Ishikawa (cell line): ENCODE results near the gene STPG2.

Experiments used
- CEBPB ChIP-seq: IDR thresholded peaks from 2 replicates; pipeline ENCODE4 v1.6.1; 2012
- CREB1 ChIP-seq: IDR thresholded peaks from 2 replicates; pipeline ENCODE4 v1.6.1; 2012; ENCODE audit warnings: low read depth
- EGR1 ChIP-seq: IDR thresholded peaks from 2 replicates; pipeline ENCODE4 v1.6.1; 2012
- EP300 ChIP-seq: IDR thresholded peaks from 2 replicates; pipeline ENCODE4 v1.6.1; 2012; ENCODE audit warnings: borderline replicate concordance
- FOXM1 ChIP-seq: IDR thresholded peaks from 2 replicates; pipeline ENCODE4 v1.6.1; 2012; ENCODE audit warnings: low read depth, borderline replicate concordance
- NFIC ChIP-seq: IDR thresholded peaks from 2 replicates; pipeline ENCODE4 v1.6.1; 2012
- RAD21 ChIP-seq: IDR thresholded peaks from 2 replicates; pipeline ENCODE4 v1.6.1; 2012; ENCODE audit warnings: low read depth
- TAF1 ChIP-seq: IDR thresholded peaks from 2 replicates; pipeline ENCODE4 v1.6.1; 2012; ENCODE audit warnings: low read depth, mild to moderate bottlenecking
- TCF12 ChIP-seq: IDR thresholded peaks from 2 replicates; pipeline ENCODE4 v1.6.1; 2012; ENCODE audit warnings: low read depth
- TEAD4 ChIP-seq: IDR thresholded peaks from 2 replicates; pipeline ENCODE4 v1.6.1; 2012
- YY1 ChIP-seq: IDR thresholded peaks from 2 replicates; pipeline ENCODE4 v1.6.1; 2012; ENCODE audit warnings: low read depth
- ZBTB7A ChIP-seq: IDR thresholded peaks from 2 replicates; pipeline ENCODE4 v1.6.1; 2012; ENCODE audit warnings: low read depth
- TF ChIP-seq, protein P1 (sequence below): IDR thresholded peaks from 2 replicates; pipeline ENCODE4 v1.6.1; 2012
- TF ChIP-seq, protein P2 (sequence below): IDR thresholded peaks from 2 replicates; pipeline ENCODE4 v1.6.1; 2012; ENCODE audit warnings: low read depth, mild to moderate bottlenecking
- TF ChIP-seq, protein P3 (sequence below): IDR thresholded peaks from 2 replicates; pipeline ENCODE4 v1.6.1; 2012

STPG2 gene

DNA sequence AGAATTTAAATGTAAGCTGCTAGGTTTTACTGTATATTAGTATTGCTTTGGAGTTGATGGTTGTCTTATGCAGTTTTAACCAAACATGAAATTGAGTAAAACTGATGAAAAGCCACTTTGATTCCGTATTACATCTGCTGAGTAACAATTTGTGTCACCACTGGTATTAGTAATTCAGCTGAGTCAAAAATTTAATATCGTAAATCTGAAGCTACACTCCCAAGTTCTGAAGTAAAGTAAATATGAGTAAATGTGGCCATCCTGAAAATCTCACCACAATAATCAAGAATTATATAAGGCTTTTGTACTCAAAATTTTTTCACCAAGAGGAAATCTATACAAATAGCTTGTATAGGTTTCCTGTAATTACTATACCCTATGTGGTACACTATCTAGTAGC, 142.3 kb downstream of the STPG2 start:
- TF ChIP-seq EGR1 (no peak), RAD21 (no peak), TCF12 (no peak), CREB1 (no peak), NFIC (no peak), TAF1 (no peak), CEBPB (no peak), YY1 (no peak), ZBTB7A (no peak), FOXM1 (no peak)
- TF ChIP-seq, protein P1, sequence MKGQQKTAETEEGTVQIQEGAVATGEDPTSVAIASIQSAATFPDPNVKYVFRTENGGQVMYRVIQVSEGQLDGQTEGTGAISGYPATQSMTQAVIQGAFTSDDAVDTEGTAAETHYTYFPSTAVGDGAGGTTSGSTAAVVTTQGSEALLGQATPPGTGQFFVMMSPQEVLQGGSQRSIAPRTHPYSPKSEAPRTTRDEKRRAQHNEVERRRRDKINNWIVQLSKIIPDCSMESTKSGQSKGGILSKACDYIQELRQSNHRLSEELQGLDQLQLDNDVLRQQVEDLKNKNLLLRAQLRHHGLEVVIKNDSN: no peak
- TF ChIP-seq, protein P2, sequence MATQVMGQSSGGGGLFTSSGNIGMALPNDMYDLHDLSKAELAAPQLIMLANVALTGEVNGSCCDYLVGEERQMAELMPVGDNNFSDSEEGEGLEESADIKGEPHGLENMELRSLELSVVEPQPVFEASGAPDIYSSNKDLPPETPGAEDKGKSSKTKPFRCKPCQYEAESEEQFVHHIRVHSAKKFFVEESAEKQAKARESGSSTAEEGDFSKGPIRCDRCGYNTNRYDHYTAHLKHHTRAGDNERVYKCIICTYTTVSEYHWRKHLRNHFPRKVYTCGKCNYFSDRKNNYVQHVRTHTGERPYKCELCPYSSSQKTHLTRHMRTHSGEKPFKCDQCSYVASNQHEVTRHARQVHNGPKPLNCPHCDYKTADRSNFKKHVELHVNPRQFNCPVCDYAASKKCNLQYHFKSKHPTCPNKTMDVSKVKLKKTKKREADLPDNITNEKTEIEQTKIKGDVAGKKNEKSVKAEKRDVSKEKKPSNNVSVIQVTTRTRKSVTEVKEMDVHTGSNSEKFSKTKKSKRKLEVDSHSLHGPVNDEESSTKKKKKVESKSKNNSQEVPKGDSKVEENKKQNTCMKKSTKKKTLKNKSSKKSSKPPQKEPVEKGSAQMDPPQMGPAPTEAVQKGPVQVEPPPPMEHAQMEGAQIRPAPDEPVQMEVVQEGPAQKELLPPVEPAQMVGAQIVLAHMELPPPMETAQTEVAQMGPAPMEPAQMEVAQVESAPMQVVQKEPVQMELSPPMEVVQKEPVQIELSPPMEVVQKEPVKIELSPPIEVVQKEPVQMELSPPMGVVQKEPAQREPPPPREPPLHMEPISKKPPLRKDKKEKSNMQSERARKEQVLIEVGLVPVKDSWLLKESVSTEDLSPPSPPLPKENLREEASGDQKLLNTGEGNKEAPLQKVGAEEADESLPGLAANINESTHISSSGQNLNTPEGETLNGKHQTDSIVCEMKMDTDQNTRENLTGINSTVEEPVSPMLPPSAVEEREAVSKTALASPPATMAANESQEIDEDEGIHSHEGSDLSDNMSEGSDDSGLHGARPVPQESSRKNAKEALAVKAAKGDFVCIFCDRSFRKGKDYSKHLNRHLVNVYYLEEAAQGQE: no peak
- TF ChIP-seq, protein P3, sequence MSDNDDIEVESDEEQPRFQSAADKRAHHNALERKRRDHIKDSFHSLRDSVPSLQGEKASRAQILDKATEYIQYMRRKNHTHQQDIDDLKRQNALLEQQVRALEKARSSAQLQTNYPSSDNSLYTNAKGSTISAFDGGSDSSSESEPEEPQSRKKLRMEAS: no peak

DNA sequence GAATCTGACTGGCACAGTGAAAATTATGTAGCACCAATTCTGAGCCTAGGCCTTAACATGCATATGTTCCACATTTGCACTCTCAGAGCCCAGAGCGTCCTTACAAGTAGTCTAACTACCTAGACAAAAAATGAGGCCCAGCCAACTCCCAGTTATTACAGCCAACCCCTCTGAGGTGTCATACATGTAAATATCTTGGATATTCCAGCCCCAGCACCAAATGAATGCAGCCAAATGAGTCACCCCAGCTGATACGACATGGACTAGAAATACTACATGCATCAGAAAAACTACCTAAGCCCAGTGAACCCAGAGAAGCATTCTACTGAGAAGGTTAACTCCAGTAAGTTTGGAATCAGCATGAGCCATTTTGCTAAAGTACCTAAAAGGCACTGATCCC, 145.1 kb downstream of the STPG2 start:
- TF ChIP-seq EP300 (no peak), NFIC (no peak), FOXM1 (no peak), TEAD4 (no peak), CREB1 (no peak), CEBPB (no peak), EGR1 (no peak), ZBTB7A (no peak), RAD21 (no peak)
- TF ChIP-seq, protein P2: no peak
- TF ChIP-seq, protein P1: no peak
- TF ChIP-seq, protein P3: no peak

DNA sequence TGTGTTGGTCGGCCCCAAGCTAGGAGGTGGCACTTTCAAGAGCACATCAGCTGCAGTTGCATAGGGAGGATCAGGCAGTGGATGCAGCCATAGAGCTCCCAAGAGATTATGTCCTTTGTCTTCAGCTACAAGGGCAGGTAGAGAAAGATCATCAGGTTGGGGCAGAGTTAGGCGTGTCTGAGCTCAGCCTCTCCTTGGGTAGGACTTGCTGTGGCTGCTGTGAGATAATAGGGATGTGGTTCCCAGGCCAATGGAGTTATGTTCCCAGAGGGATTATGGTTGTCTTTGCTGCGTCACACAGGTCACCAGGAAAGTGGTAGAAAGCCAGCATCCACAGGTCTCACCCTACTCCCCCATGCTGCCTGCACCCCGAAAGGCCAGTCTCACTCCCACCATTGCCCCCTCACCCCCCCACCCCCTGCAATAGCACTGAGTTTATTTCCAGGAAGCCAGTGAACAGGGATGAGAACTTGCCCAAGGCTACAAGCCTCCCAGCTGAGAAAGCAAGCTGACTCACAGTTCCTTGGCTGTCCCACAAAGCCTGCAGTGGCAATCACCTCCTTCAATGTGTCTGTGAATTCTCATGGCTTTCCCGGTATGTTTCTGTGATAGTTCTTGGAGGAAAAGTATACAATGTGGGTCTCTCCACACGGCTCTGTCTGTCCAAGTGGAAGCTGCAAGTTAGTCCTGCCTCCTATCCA, 148.4 kb downstream of the STPG2 start:
- TF ChIP-seq YY1 (no peak), EGR1 (no peak), RAD21 (no peak), CEBPB (no peak), TCF12 (no peak), TEAD4 (no peak), ZBTB7A (no peak), NFIC (no peak), TAF1 (no peak), CREB1 (no peak), FOXM1 (no peak), EP300 (no peak)
- TF ChIP-seq, protein P3: no peak
- TF ChIP-seq, protein P1: no peak
- TF ChIP-seq, protein P2: no peak

DNA sequence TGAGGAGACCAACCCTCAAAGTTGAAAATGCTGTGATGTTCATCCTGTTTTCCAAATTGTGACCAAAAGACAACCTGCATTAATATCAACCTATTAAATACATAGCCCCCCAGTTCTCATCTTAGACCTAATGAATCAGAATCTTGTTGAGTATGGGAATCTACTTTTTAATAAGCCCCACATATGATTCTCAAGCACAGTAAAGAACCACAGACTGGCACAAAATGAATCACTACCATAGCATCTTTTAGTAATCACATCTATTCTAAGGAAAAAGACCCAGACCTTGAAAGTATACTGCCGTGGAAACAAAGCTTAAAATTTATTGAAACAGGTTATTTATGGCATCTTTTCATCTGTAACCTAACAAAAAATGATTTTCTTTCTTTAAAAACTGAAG, 152.9 kb downstream of the STPG2 start:
- TF ChIP-seq EP300: no peak
- no peak for TF ChIP-seq YY1
- TF ChIP-seq RAD21: no peak
- TF ChIP-seq FOXM1: no peak
- no peak for TF ChIP-seq ZBTB7A
